IMR-90 (cell line): ENCODE results near the gene GRIA4. TPM values are rescaled to one million over a fixed set of nuclear protein-coding genes. Genes with fewer than 3 reads are reported as not detected.

Experiments used
- ATAC-seq: fragments of 200-7000 bp; cut with Tn5 transposase; 2 replicates; pipeline ENCODE4 v1.9.1; 2020; ENCODE audit warnings: low read depth, mild to moderate bottlenecking, moderate library complexity
- BruUV-seq: library from RNA; stranded (reverse); fragments of 400-500 nt; replicated peaks from 2 replicates; lab custom pipeline; 2021; lab: Mats Ljungman, UMichigan
- CTCF ChIA-PET: fragments of 300-600 bp; formaldehyde crosslinking; extraction: SDS; loops from one replicate; lab custom pipeline; 2021; ENCODE audit warnings: antibody characterized with exemption; lab: Yijun Ruan, JAX
- POLR2A ChIA-PET: fragments of 300-600 bp; sonication (Branson Sonifier 250); formaldehyde crosslinking; loops from one replicate; lab custom pipeline; 2022; ENCODE audit warnings: antibody characterized with exemption; ENCODE audit not compliant: unreplicated experiment; lab: Charles Lee
- DNase-seq: peaks from one replicate; pipeline ENCODE4 v3.0.0; 2013
- H2AFZ ChIP-seq: replicated peaks from 2 replicates; pipeline ENCODE3; 2013; ENCODE audit warnings: low read length, mild to moderate bottlenecking; ENCODE audit not compliant: poor library complexity
- H2AK5ac ChIP-seq: 2 replicates; pipeline ENCODE4 v1.6.1; 2013; ENCODE audit warnings: low read depth, low read length, inconsistent platforms
- H2AK9ac ChIP-seq: replicated peaks from 2 replicates; pipeline ENCODE3; 2013; ENCODE audit warnings: mild to moderate bottlenecking, low read depth, low read length, moderate library complexity; ENCODE audit not compliant: poor library complexity
- H2BK120ac ChIP-seq: 2 replicates; pipeline ENCODE4 v1.6.1; 2013; ENCODE audit warnings: low read depth, low read length, inconsistent platforms
- H2BK15ac ChIP-seq: 3 replicates; pipeline ENCODE4 v1.6.1; 2013; ENCODE audit warnings: low read depth, low read length, inconsistent platforms
- H2BK20ac ChIP-seq: 2 replicates; pipeline ENCODE4 v1.6.1; 2013; ENCODE audit warnings: low read depth, mild to moderate bottlenecking, inconsistent platforms, low read length, moderate library complexity
- H2BK5ac ChIP-seq: 2 replicates; pipeline ENCODE4 v1.6.1; 2013; ENCODE audit warnings: mild to moderate bottlenecking, low read depth, low read length, inconsistent platforms; ENCODE audit not compliant: poor library complexity, severe bottlenecking
- H3K14ac ChIP-seq: replicated peaks from 2 replicates; pipeline ENCODE4 v1.6.1; 2013; ENCODE audit warnings: low read depth, low read length, inconsistent platforms
- H3K18ac ChIP-seq: 2 replicates; pipeline ENCODE4 v1.6.1; 2013; ENCODE audit warnings: low read depth, low read length, control low read depth
- H3K23ac ChIP-seq: 2 replicates; pipeline ENCODE4 v1.6.1; 2013; ENCODE audit warnings: low read depth, low read length, inconsistent platforms
- H3K27ac ChIP-seq: 2 replicates; pipeline ENCODE4 v1.5.1; 2013; ENCODE audit warnings: mild to moderate bottlenecking, control low read depth, low read length; ENCODE audit not compliant: insufficient read depth
- H3K27me3 ChIP-seq: 2 replicates; pipeline ENCODE4 v1.6.1; 2013; ENCODE audit warnings: low read length; ENCODE audit not compliant: control insufficient read depth, insufficient read depth
- H3K36me3 ChIP-seq: 2 replicates; pipeline ENCODE4 v1.6.1; 2013; ENCODE audit warnings: low read length, mixed read lengths; ENCODE audit not compliant: control insufficient read depth, insufficient read depth
- H3K4ac ChIP-seq: 2 replicates; pipeline ENCODE4 v1.6.1; 2013; ENCODE audit warnings: low read depth, low read length, inconsistent platforms
- H3K4me1 ChIP-seq: 2 replicates; pipeline ENCODE4 v1.6.1; 2013; ENCODE audit warnings: low read length, mixed read lengths; ENCODE audit not compliant: control insufficient read depth, insufficient read depth
- H3K4me2 ChIP-seq: 2 replicates; pipeline ENCODE4 v1.6.1; 2013; ENCODE audit warnings: low read depth, mild to moderate bottlenecking, control low read depth, low read length, moderate library complexity
- H3K4me3 ChIP-seq: 2 replicates; pipeline ENCODE4 v1.5.1; 2013; ENCODE audit warnings: low read depth, mild to moderate bottlenecking, control low read depth, low read length, moderate library complexity; ENCODE audit not compliant: insufficient read depth
- H3K56ac ChIP-seq: 2 replicates; pipeline ENCODE4 v1.6.1; 2013; ENCODE audit warnings: low read length, inconsistent platforms; ENCODE audit not compliant: insufficient read depth; ENCODE audit errors: extremely low read depth
- H3K79me1 ChIP-seq, 2 experiments: 2 replicates each; pipeline ENCODE4 v1.6.1; 2013; ENCODE audit warnings: low read length in 2 of 2, inconsistent platforms in 1 of 2, low read depth in 1 of 2
- H3K9ac ChIP-seq: 2 replicates; pipeline ENCODE4 v1.6.1; 2013; ENCODE audit warnings: low read depth, low read length, control low read depth
- H3K9me1 ChIP-seq: 2 replicates; pipeline ENCODE4 v1.6.1; 2013; ENCODE audit warnings: low read length, inconsistent platforms; ENCODE audit not compliant: insufficient read depth
- H3K9me3 ChIP-seq: 2 replicates; pipeline ENCODE4 v1.6.1; 2013; ENCODE audit warnings: low read length; ENCODE audit not compliant: control insufficient read depth, insufficient read depth
- H4K20me1 ChIP-seq: 2 replicates; pipeline ENCODE4 v1.6.1; 2013; ENCODE audit warnings: low read length, inconsistent platforms; ENCODE audit not compliant: insufficient read depth
- H4K5ac ChIP-seq: 2 replicates; pipeline ENCODE4 v1.6.1; 2013; ENCODE audit warnings: mild to moderate bottlenecking, low read depth, low read length, control low read depth
- H4K8ac ChIP-seq, 2 experiments: 2 replicates each; pipeline ENCODE4 v1.6.1; 2013; ENCODE audit warnings: low read depth in 2 of 2, low read length in 2 of 2, control low read depth in 1 of 2, inconsistent platforms in 1 of 2
- H4K91ac ChIP-seq: 2 replicates; pipeline ENCODE4 v1.6.1; 2013; ENCODE audit warnings: low read depth, low read length, inconsistent platforms; ENCODE audit not compliant: insufficient read depth
- CEBPB ChIP-seq: IDR thresholded peaks from 2 replicates; pipeline ENCODE4 v1.6.1; 2012; ENCODE audit warnings: low read depth, low read length, improper control_type of control experiment
- MAFK ChIP-seq: IDR thresholded peaks from 2 replicates; pipeline ENCODE4 v1.6.1; 2012; ENCODE audit warnings: low read depth, low read length, improper control_type of control experiment
- NFE2L2 ChIP-seq: fragments of 150-350 bp; IDR thresholded peaks from 2 replicates; pipeline ENCODE4 v1.6.1; 2016; ENCODE audit warnings: low read depth, mild to moderate bottlenecking, low read length
- POLR2A ChIP-seq: IDR thresholded peaks from 2 replicates; pipeline ENCODE4 v1.6.1; 2012; ENCODE audit warnings: mild to moderate bottlenecking, low read depth, low read length
- RAD21 ChIP-seq: IDR thresholded peaks from 2 replicates; pipeline ENCODE4 v1.6.1; 2012; ENCODE audit warnings: low read length, improper control_type of control experiment
- USF2 ChIP-seq: fragments of 150-350 bp; IDR thresholded peaks from 2 replicates; pipeline ENCODE4 v1.6.1; 2017; ENCODE audit warnings: mild to moderate bottlenecking, antibody characterized with exemption, low read length, low read depth
- dilution Hi-C: fragments of 300-500 bp; cut with HindIII; formaldehyde crosslinking; loops from one replicate; pipeline ENCODE4 v1.14.3; 2018; ENCODE audit warnings: low sequenced_read_pairs; ENCODE audit not compliant: unreplicated experiment
- in situ Hi-C: fragments of 300-500 bp; cut with MboI; formaldehyde crosslinking; loops from 3 replicates; pipeline ENCODE4 v1.14.3; 2019; ENCODE audit warnings: low sequenced_read_pairs, inconsistent platforms, mixed read lengths
- intact Hi-C: fragments of 100-400 bp; cut with micrococcal nuclease; formaldehyde crosslinking; loops from 2 replicates; pipeline ENCODE4 v1.10.0; 2022
- polyA plus RNA-seq, 3 experiments: library from polyadenylated mRNA; depleted of rRNA; stranded (reverse); fragments of >200 nt; gene quantifications; 2 replicates each; pipeline ENCODE4 v1.2.3, GENCODE V29; 2012; ENCODE audit warnings: low replicate concordance in 1 of 3
- total RNA-seq: library from RNA; depleted of rRNA; stranded (reverse); fragments of >200 nt; gene quantifications from 2 replicates; pipeline ENCODE4 v1.2.3, GENCODE V29; 2012
- TF ChIP-seq, protein P1 (sequence below): conservative IDR thresholded peaks from 2 replicates; pipeline ENCODE4 v1.5.1; 2012; ENCODE audit warnings: mild to moderate bottlenecking, low read depth, low read length, improper control_type of control experiment

Gene GRIA4
- total and polyA plus RNA-seq, 2 of the 4 experiments (the other 2 are of a cell fraction), result 0.36 to 1.0 TPM

- TF ChIP-seq CEBPB, result no peak
- no peak for TF ChIP-seq USF2
- no peak for TF ChIP-seq MAFK
- TF ChIP-seq, protein P1, sequence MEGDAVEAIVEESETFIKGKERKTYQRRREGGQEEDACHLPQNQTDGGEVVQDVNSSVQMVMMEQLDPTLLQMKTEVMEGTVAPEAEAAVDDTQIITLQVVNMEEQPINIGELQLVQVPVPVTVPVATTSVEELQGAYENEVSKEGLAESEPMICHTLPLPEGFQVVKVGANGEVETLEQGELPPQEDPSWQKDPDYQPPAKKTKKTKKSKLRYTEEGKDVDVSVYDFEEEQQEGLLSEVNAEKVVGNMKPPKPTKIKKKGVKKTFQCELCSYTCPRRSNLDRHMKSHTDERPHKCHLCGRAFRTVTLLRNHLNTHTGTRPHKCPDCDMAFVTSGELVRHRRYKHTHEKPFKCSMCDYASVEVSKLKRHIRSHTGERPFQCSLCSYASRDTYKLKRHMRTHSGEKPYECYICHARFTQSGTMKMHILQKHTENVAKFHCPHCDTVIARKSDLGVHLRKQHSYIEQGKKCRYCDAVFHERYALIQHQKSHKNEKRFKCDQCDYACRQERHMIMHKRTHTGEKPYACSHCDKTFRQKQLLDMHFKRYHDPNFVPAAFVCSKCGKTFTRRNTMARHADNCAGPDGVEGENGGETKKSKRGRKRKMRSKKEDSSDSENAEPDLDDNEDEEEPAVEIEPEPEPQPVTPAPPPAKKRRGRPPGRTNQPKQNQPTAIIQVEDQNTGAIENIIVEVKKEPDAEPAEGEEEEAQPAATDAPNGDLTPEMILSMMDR, result no peak
- no peak for TF ChIP-seq NFE2L2
- no peak for TF ChIP-seq POLR2A
- no peak for TF ChIP-seq RAD21
- Histone ChIP-seq H3K9ac (no peak overlapping the region), H2AK5ac (no peak overlapping the region), H3K14ac (no peak overlapping the region), H3K9me3 (no peaks in the 10 kb centered on the region), H3K4me3 (no peak overlapping the region), H3K23ac (no peak overlapping the region), H3K36me3 (no peaks in the 10 kb centered on the region), H2BK5ac (no peak overlapping the region), H2BK120ac (no peak overlapping the region), H3K27ac (no peak overlapping the region), H2AK9ac (no peak overlapping the region), H3K4me2 (no peak overlapping the region), H4K8ac (no peak overlapping the region), H3K79me1 (no peaks in the 10 kb centered on the region), H3K4ac (no peak overlapping the region), H4K91ac (no peak overlapping the region), H2BK20ac (no peak overlapping the region), H4K20me1 (no peaks in the 10 kb centered on the region), H3K9me1 (no peaks in the 10 kb centered on the region; the same call in 1 of the 2 replicates), H3K56ac (no peak overlapping the region), H4K5ac (no peak overlapping the region), H3K18ac (no peak overlapping the region), H3K27me3 (no peaks in the 10 kb centered on the region), H2BK15ac (no peak overlapping the region), H3K4me1 (no peaks in the 10 kb centered on the region), H2AFZ (no peak overlapping the region)
- ATAC-seq (no peak), DNase-seq (no peak)
- no TSS peak for BruUV-seq
- intact Hi-C loops, result no loop called here
- dilution Hi-C loops, result no loop called here
- ChIA-PET CTCF (interaction anchor here (0.6 kb wide), 1 partner anchor 11 kb away, joined by 3 read pairs; no protein-coding TSS in a partner anchor), POLR2A (no interaction called here)
- in situ Hi-C loops, result no loop called here
Measured at GRCh38 chr11:105953886-105954285, 344.0 kb downstream of the GRIA4 start.
